Inferior parietal cortex (tissue), 1 donor: ENCODE data around the gene PRR15.
"Not testable (repeated sequence)": the region's sequence is repeated elsewhere in the genome, so short reads cannot be mapped to it uniquely, and the experiment has no call there.

ENCODE experiments used
- DNase-seq: peaks from one replicate; pipeline ENCODE4 v3.0.0-alpha.2; 2016; ENCODE audit errors: extremely low spot score

Gene PRR15, protein sequence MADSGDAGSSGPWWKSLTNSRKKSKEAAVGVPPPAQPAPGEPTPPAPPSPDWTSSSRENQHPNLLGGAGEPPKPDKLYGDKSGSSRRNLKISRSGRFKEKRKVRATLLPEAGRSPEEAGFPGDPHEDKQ

DNA sequence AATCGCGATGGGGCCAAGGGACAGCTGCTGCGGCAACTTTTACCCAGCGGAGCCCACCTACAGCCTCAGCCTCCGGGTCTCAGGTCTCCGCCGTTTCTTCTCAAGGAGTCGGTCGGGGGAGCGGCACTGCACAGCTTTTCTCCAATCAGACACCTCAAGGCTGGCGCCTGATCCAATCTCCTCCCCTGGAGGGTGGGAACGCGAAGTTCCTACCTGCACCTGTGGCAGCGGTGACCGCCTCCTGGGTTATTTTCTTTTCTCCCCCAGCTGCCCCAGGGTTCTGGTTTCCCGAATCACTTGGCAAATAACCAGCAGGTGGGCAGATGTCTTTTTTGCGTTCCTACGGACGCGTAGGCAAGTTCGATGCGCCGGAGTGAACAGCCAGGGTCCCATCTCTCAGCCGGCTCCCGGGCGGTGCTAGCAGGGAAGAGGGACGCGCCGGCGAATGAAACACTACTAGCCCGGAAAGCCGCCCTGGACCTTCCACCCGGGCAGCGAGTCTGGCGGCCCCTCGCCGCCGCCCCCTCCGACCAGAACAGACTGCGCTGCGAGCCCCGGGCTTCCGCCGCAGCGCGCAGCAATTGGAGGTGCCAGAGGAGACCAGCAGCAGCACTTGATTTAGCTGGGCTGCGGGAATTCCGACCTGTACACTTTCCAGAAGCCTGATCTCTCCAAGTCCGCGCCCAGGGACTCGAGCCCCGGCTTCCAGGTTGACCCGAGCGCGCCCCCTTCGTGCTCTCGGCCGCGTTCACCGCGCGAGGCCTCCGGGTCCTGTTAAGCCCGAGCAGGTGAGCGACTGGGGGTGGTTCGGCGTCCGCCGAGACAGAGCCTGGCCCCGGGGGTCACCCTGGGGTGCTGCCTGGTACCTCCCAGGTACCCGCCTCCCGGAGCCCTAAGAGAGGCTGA lies at the start of gene PRR15:
Gene PRR15, plus strand, starts transcription at position 246 of the 906 bp plus-strand sequence. CDS start 2,495 bp downstream, outside the sequence.
- no peak for DNase-seq

DNA sequence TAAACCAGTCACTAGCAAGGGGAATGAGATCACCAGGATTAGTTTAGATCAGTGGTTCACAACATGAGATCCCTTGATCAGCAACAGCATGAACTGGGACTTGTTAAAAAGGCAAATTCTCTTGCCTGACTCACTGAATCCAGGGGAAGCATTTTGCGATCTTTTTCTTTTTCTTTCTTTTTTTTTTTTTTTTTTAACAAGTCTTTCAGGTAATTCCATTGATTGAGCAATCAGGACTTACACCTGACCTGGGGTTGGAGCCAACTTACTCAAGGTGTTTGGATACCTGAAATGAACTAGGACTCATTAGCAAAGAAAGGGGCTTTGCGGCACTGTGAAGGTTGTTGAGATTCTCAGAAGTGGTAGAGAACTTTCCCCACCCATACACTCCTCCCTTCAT lies 47.1 kb upstream of the PRR15 start:
- DNase-seq, result no peak

DNA sequence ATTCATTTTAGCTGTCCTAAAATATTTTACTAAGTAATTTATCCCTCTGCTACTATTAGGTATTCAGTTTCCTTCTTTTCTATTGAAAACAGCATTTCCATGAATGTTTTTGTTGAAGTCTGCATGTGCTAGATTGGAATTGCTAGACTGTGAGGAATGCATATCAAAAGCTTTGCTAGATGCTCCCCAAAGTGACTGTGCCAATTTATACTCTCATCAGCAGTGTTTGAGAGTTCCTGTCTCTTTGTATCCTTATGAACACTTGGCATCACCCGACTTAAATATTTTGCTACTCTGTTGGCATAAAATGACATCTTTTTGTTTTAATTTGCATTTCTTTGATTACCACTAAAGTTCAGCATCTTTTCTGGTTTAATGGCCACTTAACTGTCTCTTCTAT lies 45.0 kb upstream of the PRR15 start:
- DNase-seq, result no peak

DNA sequence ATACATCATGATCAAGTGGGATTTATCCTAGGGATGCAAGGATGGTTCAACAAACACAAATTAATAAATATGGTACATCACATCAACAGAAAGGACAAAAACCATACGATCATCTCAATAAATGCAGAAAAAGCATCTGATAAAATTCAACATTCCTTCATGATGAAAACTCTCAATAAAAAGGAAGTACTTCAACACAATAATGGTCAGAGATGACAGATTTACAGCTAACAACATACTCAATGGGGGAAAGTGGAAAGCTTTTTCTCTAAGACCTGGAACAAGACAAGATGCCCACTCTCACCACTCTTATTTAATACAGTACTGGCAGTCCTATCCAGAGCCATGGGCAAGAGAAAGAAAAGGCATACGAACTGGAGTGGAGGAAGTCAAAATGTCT lies 39.9 kb upstream of the PRR15 start:
- no peak for DNase-seq

DNA sequence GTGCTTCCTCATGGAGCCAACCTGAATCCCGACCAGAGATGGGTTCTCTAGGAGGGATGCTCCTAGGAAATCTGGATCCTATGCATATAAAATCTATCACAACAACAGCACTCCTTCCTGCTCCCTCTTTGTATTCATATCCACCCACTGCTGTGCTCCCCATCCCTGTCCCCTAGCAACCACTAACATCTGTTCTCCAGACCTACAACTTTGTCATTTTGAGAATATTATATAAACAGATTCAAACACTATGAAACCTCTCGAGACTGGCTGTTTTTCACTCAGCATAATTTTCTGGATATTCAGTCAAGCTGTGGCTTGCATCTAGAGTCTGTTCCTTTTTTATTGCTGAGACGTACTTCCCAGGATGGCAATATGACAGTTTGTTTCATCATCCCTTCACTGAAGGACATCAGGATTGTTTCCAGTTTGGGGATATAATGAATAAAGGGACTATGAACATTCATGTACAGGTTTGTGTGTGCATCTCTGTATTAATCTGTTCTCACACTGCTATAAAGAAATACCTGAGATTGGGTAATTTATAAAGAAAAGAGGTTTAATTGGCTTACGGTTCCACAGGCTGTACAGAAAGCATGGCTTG lies 36.0 kb upstream of the PRR15 start:
- DNase-seq, result no peak

DNA sequence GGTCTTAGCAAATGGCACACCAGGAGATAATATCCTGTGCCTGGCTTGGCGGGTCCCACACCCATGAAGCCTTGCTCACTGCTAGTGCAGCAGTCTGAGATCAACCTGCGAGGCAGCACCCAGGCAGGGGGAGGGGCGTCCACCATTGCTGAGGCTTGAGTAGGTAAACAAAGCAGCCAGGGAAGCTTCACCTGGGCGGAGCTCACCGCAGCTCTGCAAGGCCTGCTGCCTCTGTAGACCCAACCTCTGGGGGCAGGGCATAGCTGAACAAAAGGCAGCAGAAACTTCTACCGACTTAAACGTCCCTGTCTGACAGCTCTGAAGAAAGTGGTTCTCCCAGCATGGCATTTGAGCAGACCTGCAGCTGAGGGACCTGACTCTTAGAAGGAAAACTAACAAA lies 35.1 kb upstream of the PRR15 start:
- DNase-seq, result not testable (repeated sequence)

DNA sequence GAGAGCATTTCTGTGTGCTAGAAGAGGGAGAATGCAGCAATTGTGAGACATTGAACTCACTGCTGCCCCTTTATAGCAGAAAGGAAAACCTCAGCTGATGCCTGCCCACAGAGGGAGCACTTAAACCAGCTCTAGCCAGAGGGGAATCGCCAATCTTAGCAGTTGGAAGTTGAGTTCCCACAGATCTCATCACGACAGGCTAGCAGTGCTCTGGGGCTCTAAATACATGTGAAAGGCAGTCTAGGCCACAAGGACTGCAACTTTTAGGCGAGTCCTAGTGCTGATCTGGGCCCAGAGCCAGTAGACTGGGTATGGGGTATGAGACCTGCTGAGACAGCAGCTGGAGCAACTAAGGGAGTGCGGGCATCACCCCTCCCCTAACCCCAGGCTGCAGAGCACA lies 25.2 kb upstream of the PRR15 start:
- DNase-seq, result no peak

DNA sequence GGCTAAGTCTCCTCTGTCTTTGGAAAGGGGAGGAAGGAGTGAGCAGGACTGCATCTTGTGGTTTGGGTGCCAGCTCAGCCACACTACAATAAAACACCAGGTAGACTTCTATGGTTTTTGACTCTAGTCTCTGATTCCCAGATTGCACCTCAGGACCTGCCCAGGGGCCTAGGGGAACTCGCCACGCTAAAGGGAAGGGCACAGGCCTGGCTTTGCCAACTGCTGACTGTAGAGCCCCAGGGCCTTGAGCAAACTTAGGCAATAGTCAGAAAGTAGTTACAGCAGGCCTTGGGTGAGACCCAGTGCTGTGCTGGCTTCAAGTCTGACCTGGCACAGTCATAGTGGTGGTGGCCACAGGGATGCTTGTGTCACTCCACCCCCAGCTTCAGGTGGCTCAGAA lies 24.2 kb upstream of the PRR15 start:
- DNase-seq, result no peak

DNA sequence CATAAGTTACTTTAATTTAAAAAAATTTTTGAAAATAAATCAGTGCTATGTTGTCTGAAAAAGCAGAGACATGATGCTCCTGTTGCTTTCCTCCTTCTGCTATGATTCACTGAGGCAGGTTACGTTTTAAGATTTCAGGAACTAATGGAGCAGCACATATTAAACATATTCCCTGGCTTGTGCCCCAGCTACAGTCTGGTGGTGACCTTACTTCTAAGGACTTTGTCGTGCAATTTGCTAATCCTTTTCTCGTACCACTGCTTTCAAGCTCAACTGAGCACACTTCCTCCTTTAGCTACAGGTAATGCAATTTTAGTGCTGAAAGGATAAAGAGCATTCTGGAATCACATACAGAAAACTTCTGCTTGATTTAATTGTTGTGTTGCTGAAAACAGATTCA lies 16.2 kb upstream of the PRR15 start:
- no peak for DNase-seq

DNA sequence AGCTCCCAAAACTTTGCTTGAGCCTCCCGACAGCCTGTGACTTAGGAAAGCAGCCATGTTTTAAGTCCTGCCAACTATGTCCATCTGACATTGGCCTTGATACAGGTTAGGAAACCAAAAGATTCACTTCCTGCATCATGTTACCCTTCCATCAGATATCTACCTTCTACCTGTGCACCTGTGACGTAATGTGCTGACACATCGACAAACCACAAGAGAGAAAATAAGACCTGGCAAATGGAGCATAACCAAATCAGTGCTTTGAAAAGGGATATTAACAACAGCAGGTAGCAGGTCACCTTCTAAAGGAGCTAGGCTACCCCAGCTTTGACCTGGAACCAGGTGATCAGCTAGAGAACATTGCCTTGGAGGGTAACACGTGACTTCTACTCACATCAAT lies 14.8 kb upstream of the PRR15 start:
- DNase-seq, result no peak

DNA sequence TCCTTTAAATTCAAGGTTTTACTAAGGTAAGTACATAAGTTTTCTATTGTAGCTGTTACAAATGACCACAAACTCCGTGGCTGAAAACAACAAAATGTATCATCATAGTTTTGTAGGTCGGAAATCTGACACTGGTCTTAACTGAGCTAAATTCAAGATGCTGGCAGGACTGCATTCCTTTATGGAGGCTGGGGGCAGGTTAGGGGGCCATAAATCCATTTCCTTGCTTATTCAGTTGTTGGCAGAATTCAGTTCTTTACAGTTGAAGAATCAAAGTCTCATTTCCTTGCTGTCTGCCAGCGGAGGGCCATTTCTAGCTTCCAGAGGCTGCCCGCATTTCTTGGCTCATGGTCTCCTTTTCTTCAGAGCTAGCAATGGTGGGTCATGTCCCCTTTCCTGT lies 11.2 kb upstream of the PRR15 start:
- no peak for DNase-seq

DNA sequence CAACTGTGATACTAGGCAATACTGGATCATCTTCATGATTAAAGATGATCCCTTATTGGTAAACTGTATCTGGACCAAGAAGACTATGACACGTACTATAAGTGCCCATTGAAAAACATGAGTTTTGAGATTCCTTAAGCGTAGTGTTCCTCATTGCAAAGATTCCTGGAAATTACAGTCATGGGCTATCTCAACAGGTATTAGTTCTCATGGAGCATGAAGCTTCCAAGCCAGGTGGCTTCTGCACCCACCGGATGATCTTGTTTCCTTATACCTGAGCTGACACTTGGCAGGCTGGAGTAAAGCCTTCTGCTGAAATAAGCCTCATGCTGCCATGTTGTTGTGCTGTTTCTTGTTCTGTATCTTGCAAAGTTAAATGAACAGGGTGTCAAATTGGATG lies 8.6 kb upstream of the PRR15 start:
- DNase-seq, result no peak

DNA sequence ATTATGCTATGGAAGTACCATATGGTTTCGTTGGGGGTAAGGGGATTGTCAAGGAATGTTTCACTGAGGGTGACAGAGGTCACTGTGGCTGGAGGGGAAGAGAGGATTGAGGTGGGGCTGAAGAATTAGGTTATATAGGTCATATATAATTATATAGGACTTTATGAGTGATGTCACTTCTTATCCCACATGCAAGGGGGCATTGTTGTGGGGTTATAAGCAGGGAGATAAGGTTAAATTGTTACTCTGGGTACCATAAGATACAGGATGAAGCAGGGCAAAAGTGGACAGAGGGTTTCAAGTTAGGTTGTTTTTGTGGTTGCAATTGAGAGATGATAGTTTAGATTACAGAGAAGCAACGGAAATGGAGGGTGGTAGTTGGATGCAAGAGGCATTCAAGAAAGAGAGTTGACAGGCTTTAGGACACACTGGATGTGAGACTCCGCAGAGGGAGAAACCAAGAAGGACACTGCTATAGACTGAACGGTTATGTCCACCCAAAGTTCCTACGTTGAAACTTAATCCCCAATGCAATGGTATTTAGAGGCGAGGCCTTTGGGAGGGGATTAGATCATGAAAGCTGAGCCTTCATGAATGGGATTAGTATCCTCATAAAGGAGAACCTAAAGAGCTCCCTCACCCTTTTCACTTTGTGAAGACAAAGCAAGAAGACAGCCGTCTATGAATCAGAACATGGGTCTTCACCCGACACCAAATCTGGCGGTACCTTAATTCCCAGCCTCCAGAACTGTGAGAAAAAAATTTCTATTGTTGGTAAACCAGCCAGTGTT lies 7.0 kb upstream of the PRR15 start:
- no peak for DNase-seq

DNA sequence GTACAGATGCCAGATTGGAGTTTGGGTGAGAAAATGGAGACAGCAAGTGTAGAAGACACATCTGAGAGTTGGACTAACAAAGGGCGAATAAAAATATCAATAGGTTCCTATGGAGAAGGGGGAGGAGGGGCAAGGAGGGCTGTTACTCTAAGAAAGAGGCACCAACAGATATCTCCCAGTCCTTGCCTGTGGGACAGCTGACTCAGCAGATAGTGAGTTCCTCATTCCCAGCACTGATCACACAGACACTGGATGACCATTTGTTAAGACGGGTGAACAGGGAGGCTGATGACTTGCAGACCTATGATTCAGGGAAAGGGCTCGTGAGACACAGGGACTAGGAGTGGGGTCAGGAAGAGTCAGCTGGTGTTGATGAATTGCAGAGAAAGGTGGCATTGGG lies 5.7 kb upstream of the PRR15 start:
- DNase-seq, result no peak

DNA sequence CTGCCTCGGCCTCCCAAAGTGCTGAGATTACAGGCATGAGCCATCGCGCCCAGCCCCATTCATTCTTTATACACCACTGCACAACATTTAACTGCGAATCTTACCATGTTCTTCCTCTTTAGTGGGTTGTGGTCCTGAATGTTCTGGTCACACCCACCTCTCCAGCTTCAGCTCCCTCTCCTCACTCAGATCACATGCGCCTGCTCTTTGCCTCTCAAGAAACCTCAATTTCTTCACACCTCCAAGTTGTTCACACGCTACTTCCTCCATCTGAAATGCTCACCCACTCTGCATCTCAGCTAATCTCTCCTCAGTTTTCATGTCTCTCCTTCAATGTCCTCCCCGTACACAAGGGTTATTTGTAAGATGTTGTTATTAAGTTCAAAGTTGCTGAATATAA lies 2.4 kb upstream of the PRR15 start:
- no peak for DNase-seq

DNA sequence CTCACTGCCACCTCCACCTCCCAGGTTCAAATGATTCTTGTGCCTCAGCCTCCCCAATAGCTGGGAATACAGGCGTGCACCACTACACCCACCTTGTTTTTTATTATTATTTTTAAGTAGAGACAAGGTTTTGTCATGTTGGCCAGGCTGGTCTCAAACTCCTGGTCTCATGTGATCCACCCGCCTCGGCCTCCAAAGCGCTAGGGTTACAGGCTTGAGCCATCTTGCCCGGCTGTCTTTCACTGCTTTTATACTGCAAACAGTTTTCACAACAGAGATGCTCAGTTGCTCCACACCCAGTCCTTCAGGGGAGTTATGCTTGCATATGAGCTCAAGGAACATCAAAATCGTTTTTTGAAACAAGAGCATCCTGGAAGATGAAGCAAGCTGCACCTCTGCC lies 1.3 kb upstream of the PRR15 start:
- DNase-seq, result no peak

DNA sequence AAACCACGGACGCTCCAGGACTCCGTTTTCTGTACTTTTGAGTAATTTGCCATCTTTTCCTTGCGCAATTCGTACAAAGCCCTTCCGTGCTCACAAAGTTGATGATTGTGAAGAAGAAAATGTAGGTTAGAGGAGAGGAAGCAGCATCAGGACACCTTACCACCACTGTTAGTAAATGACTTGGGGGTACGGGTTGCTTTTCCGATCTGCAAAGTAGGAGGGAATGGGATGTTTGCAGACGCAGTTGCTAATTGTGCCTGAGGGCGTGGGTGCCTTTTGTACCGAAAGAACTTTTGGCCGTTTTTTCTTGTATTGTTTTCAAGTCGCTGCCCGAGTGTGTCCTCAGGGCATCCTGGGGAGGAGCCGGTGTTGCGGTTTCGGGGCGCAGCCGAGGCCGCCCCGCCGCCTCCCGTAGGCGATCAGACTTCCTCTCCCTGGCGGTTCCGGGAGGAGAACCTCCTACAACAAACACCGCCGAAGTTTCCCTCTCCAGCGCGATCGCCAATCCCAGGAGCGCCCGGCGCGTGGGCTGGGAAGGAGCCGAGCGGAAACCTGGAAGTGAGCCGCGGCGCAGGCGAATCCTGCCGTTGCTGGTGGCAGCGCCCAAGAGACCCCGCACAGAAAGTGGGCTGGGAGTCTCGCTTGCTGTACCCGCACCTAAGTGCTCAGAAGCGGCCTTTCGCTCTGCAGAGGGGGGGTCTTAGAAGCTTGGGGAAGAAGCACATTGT lies 1.0 kb downstream of the PRR15 start:
- no peak for DNase-seq

DNA sequence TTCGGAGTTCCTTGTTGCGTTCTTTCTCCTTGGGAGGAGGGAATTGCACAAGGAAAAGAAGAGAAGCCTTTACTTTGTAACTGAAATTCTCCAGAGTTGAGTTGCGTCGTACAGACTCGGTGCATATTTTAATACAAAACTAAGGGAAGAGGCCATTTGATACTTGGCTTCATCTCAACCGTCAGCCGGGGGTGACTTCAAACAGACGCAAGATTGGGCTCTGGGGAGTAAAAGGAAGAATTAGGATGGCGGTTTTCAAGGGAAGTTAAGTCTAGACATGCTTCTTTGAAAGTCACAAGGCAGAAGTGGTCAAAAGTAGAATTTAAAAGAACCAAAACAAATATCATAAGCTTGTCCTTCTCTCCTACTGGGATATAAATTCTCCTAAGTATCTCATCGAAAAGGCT lies 1.6 kb downstream of the PRR15 start:
- no peak for DNase-seq

DNA sequence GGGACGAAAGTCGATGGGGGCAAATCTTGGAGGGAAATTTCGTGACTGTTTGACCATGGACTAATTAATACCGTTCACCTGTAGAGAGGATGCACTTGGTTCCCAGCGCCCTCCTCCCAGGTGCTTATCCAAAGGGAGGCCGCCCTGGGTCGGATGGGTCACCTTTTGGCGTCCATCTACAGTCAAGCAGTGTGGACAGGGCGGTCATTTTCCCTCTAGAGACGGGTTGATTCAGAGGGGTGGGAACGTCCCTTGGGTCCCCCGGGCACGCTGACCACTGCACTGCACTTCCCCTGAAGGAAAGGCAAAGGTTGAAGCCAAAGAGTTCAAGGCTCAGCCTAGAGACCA lies 2.0 kb downstream of the PRR15 start:
- DNase-seq, result no peak

DNA sequence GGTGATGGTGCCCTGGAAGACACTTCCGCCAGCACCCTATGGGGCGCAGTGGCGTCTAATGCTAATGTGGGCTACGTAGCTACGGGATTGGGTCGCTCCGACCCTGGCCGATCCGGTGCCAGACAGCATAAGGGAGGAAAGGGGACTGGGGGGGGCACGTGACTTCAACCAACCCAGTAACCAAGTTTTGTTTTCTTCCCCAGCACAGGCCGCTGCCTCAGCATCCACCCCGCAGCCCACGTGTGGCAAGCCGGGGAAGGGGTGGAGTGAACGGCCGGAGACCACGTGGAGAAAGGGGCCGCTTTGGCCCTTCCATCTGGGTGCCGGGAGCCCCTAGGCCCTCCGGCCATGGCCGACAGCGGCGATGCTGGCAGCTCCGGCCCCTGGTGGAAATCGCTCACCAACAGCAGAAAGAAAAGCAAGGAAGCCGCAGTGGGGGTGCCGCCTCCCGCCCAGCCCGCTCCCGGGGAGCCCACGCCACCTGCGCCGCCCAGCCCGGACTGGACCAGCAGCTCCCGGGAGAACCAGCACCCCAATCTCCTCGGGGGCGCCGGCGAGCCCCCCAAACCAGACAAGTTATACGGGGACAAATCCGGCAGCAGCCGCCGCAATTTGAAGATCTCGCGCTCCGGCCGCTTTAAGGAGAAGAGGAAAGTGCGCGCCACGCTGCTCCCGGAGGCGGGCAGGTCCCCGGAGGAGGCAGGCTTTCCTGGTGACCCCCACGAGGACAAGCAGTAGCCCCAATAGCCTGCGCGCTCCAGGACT lies 2.5 kb downstream of the PRR15 start:
- no peak for DNase-seq

DNA sequence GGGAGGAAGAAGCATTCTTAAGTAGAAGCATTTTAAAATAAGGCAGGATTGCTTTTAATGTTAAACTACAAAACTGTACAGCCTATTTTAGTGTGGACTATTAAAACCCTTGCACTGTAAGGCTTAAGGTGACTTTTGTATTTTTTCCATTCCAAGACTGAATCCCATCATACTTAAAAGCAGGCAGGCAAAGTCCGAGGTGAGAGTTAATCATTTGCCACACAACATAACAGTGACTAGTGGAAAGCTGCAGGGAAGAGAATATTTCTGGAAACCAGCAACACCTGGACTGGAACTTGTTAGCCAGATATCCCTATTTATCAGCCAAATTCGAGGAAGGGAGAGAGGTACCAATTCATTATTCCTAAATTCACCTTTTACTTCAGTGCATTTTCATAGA lies 3.5 kb downstream of the PRR15 start:
- no peak for DNase-seq
